GM23248 (cell line): ENCODE measurements around the gene ARHGEF4. TPM values are rescaled to one million over a fixed set of nuclear protein-coding genes. Genes with fewer than 3 reads are reported as not detected.
"Not testable (repeated sequence)": the region's sequence is repeated elsewhere in the genome, so short reads cannot be mapped to it uniquely, and the experiment has no call there.

Source experiments
- DNase-seq: peaks from one replicate; pipeline ENCODE4 v3.0.0-alpha.2; 2015
- H2AFZ ChIP-seq: fragments of 200-600 bp; sonication (generic); 2 replicates; pipeline ENCODE4 v1.6.1; 2016; ENCODE audit warnings: antibody characterized with exemption
- H3F3A ChIP-seq: fragments of 200-600 bp; sonication (generic); 2 replicates; pipeline ENCODE4 v1.6.1; 2016; ENCODE audit warnings: mild to moderate bottlenecking, antibody characterized with exemption, mixed run types; ENCODE audit not compliant: insufficient read depth
- H3K27ac ChIP-seq: fragments of 200-600 bp; sonication (generic); 2 replicates; pipeline ENCODE4 v1.5.1; 2016; ENCODE audit warnings: mild to moderate bottlenecking
- H3K27me3 ChIP-seq: fragments of 200-600 bp; sonication (generic); replicated peaks from 2 replicates; pipeline ENCODE4 v1.6.1; 2016; ENCODE audit warnings: mild to moderate bottlenecking; ENCODE audit not compliant: insufficient read depth
- H3K36me3 ChIP-seq: fragments of 200-600 bp; sonication (generic); 2 replicates; pipeline ENCODE4 v1.6.1; 2016; ENCODE audit warnings: low read depth, mild to moderate bottlenecking
- H3K4me1 ChIP-seq: fragments of 200-600 bp; sonication (generic); 2 replicates; pipeline ENCODE4 v1.6.1; 2016; ENCODE audit warnings: mild to moderate bottlenecking; ENCODE audit not compliant: insufficient read depth
- H3K4me2 ChIP-seq: fragments of 200-600 bp; sonication (generic); one replicate; pipeline ENCODE4 v1.6.1; 2016; ENCODE audit warnings: mild to moderate bottlenecking; ENCODE audit not compliant: unreplicated experiment
- H3K4me3 ChIP-seq: fragments of 200-600 bp; sonication (generic); 2 replicates; pipeline ENCODE4 v1.5.1; 2016; ENCODE audit warnings: mild to moderate bottlenecking
- H3K79me2 ChIP-seq: fragments of 200-600 bp; sonication (generic); 2 replicates; pipeline ENCODE4 v1.6.1; 2016; ENCODE audit warnings: mild to moderate bottlenecking; ENCODE audit not compliant: insufficient read depth
- H3K9ac ChIP-seq: fragments of 200-600 bp; sonication (generic); 2 replicates; pipeline ENCODE4 v1.6.1; 2016; ENCODE audit warnings: mild to moderate bottlenecking
- H3K9me2 ChIP-seq: fragments of 200-600 bp; sonication (generic); 2 replicates; pipeline ENCODE4 v1.6.1; 2016; ENCODE audit warnings: mixed run types, mild to moderate bottlenecking, moderate library complexity; ENCODE audit not compliant: insufficient read depth
- H3K9me3 ChIP-seq: fragments of 200-600 bp; sonication (generic); one replicate; pipeline ENCODE4 v1.6.1; 2017; ENCODE audit warnings: low read depth
- H4K20me1 ChIP-seq: fragments of 200-600 bp; sonication (generic); 2 replicates; pipeline ENCODE4 v1.6.0; 2016; ENCODE audit not compliant: insufficient read depth
- EZH2 ChIP-seq: fragments of 200-600 bp; sonication (generic); IDR thresholded peaks from 2 replicates; pipeline ENCODE4 v1.6.1; 2018; ENCODE audit warnings: antibody characterized with exemption, mild to moderate bottlenecking; ENCODE audit not compliant: insufficient read depth, poor library complexity, severe bottlenecking
- EZH2phosphoT487 ChIP-seq: fragments of 200-600 bp; sonication (generic); IDR thresholded peaks from 2 replicates; pipeline ENCODE4 v1.6.1; 2018; ENCODE audit warnings: antibody characterized with exemption, moderate library complexity, mild to moderate bottlenecking, low read depth; ENCODE audit not compliant: insufficient read depth
- WGBS, 2 experiments: methylation state at CpG; one replicate each; pipeline ENCODE4 v1.1.6; 2015 to 2017; ENCODE audit warnings: low lambda C conversion rate in 2 of 2, low coverage in 1 of 2; ENCODE audit errors: missing lambda C conversion rate in 2 of 2; 5-methylcytosine and 5-hydroxymethylcytosine counted together
- in situ Hi-C: fragments of 300-500 bp; cut with MboI; formaldehyde crosslinking; loops from 2 replicates; pipeline ENCODE4 v1.15.0; 2020
- polyA plus RNA-seq: library from polyadenylated mRNA; unstranded; fragments of >200 nt; fragmentation: Nextera tagmentation; extraction: Ambion mirVana; gene quantifications from 2 replicates; pipeline ENCODE4 v1.2.1, GENCODE V29; 2016
- total RNA-seq: library from RNA; depleted of rRNA; stranded (reverse); fragments of >200 nt; shearing (Covaris generic); gene quantifications from 2 replicates; pipeline ENCODE4 v1.2.3, GENCODE V29; 2014

ARHGEF4 gene
- total and polyA plus RNA-seq, 2 experiments from 2014 or later: 7.4 to 26.0 TPM

GRCh38 chr2:131076707-131077106 lies 240.0 kb downstream of the ARHGEF4 start:
- no peak for DNase-seq
- WGBS, 2 experiments: 92 to 95% methylated on average over 5 of the region's 5 CpGs
- Histone ChIP-seq H3K9me3 (no peaks in the 10 kb centered on the region), H3K9me2 (no peaks in the 10 kb centered on the region), H3K27ac (no peak overlapping the region), H3K79me2 (peaks cover 98% of the 10 kb centered on the region), H3K4me1 (no peaks in the 10 kb centered on the region), H3K4me2 (no peak overlapping the region), H3K36me3 (peaks cover 48% of the 10 kb centered on the region), H3K4me3 (no peak overlapping the region), H3K27me3 (no peaks in the 10 kb centered on the region), H3K9ac (no peak overlapping the region), H3F3A (no peaks in the 10 kb centered on the region), H2AFZ (no peak overlapping the region), H4K20me1 (no peaks in the 10 kb centered on the region)
- in situ Hi-C loops: no loop called here
- TF ChIP-seq EZH2phosphoT487: no peak
- TF ChIP-seq EZH2: no peak

- H3K36me3 ChIP-seq: peaks cover 47% of the 10 kb centered on the region
- H3K4me3 ChIP-seq: no peak overlapping the region
- peaks cover 100% of the 10 kb centered on the region for H3K79me2 ChIP-seq
- in situ Hi-C loops: no loop called here
- H3K27ac ChIP-seq: no peak overlapping the region
- 94 to 97% methylated on average over 11 of the region's 11 CpGs for WGBS, 2 experiments
- H3F3A ChIP-seq: no peaks in the 10 kb centered on the region
- no peaks in the 10 kb centered on the region for H3K27me3 ChIP-seq
- no peak overlapping the region for H3K4me2 ChIP-seq
- no peak overlapping the region for H3K9ac ChIP-seq
- TF ChIP-seq EZH2phosphoT487: no peak
- TF ChIP-seq EZH2: no peak
- H3K4me1 ChIP-seq: no peaks in the 10 kb centered on the region
- H4K20me1 ChIP-seq: no peaks in the 10 kb centered on the region
- DNase-seq: no peak
- no peaks in the 10 kb centered on the region for H3K9me3 ChIP-seq
- no peaks in the 10 kb centered on the region for H3K9me2 ChIP-seq
- no peak overlapping the region for H2AFZ ChIP-seq
Observed at GRCh38 chr2:131077182-131077846, 240.6 kb downstream of the ARHGEF4 start.

- H3K9me3 ChIP-seq: no peaks in the 10 kb centered on the region
- no peak overlapping the region for H3K4me3 ChIP-seq
- no peak overlapping the region for H2AFZ ChIP-seq
- DNase-seq: no peak
- TF ChIP-seq EZH2 (no peak), EZH2phosphoT487 (no peak)
- no peaks in the 10 kb centered on the region for H3K27me3 ChIP-seq
- no peak overlapping the region for H3K27ac ChIP-seq
- H3K36me3 ChIP-seq: peaks cover 47% of the 10 kb centered on the region
- no peaks in the 10 kb centered on the region for H3K4me1 ChIP-seq
- H4K20me1 ChIP-seq: no peaks in the 10 kb centered on the region
- WGBS, 2 experiments: 97 to 98% methylated on average over 3 of the region's 3 CpGs
- no peaks in the 10 kb centered on the region for H3F3A ChIP-seq
- no peak overlapping the region for H3K9ac ChIP-seq
- H3K79me2 ChIP-seq: peaks cover 100% of the 10 kb centered on the region
- no peaks in the 10 kb centered on the region for H3K9me2 ChIP-seq
- no peak overlapping the region for H3K4me2 ChIP-seq
- in situ Hi-C loops: no loop called here
Observed at GRCh38 chr2:131077966-131078365, 241.3 kb downstream of the ARHGEF4 start.

GRCh38 chr2:131079931-131080330 lies 243.2 kb downstream of the ARHGEF4 start:
- H3K9ac ChIP-seq, H3K4me1 ChIP-seq, H4K20me1 ChIP-seq, H3K9me3 ChIP-seq, DNase-seq, in situ Hi-C loops, H3F3A ChIP-seq, H3K9me2 ChIP-seq, H3K27me3 ChIP-seq, H3K4me2 ChIP-seq, H3K4me3 ChIP-seq, H3K27ac ChIP-seq, H2AFZ ChIP-seq: not testable (repeated sequence)
- Histone ChIP-seq H3K36me3 (peaks cover 47% of the 10 kb centered on the region), H3K79me2 (peaks cover 100% of the 10 kb centered on the region)
- WGBS, 2 experiments: 77 to 86% methylated on average over 6 of the region's 6 CpGs

GRCh38 chr2:131081190-131081589 lies 244.5 kb downstream of the ARHGEF4 start:
- Histone ChIP-seq H3K9me2 (no peaks in the 10 kb centered on the region), H3K4me3 (no peak overlapping the region), H3K27me3 (no peaks in the 10 kb centered on the region), H3K36me3 (peaks cover 46% of the 10 kb centered on the region), H2AFZ (no peak overlapping the region), H3K9me3 (no peaks in the 10 kb centered on the region), H3K79me2 (peaks cover 100% of the 10 kb centered on the region), H3K4me1 (no peaks in the 10 kb centered on the region), H3K27ac (no peak overlapping the region), H3K4me2 (no peak overlapping the region), H3K9ac (no peak overlapping the region), H4K20me1 (0 out of 2 replicates have a peak, but pooled peaks cover 8% of the 10 kb centered on the region), H3F3A (peaks cover 11% of the 10 kb centered on the region)
- no peak for TF ChIP-seq EZH2
- TF ChIP-seq EZH2phosphoT487: no peak
- in situ Hi-C loops: no loop called here
- no peak for DNase-seq
- WGBS, 2 experiments: 97 to 98% methylated on average over 4 of the region's 4 CpGs
